ENCODE data around the gene DUSP28. TPM values are rescaled to one million over a fixed set of nuclear protein-coding genes. Genes with fewer than 3 reads are reported as not detected.

DUSP28 gene
- total and polyA plus RNA-seq, 2 of the 13 experiments (the other 11 are each of a cell fraction or from before 2014, with no cell fraction given) = 5.2 to 8.6 TPM

- TF ChIP-seq ZFP62 (CRISPR knock-in tag; IDR thresholded peaks at IDR 0.05) = no peak
- TF ChIP-seq BORCS8-MEF2B (CRISPR knock-in tag; IDR thresholded peaks at IDR 0.05) = peak; percentile 85
- TF ChIP-seq ZMAT5 (CRISPR knock-in tag; IDR thresholded peaks at IDR 0.05; ENCODE audit: borderline replicate concordance, low read depth) = no peak
- TF ChIP-seq ZFYVE20 (CRISPR knock-in tag; IDR thresholded peaks at IDR 0.05; ENCODE audit: borderline replicate concordance, low read depth) = 0 out of 2 replicates have a peak, but pooled peaks have one; percentile 84
- no peak for TF ChIP-seq SRSF9 (IDR thresholded peaks at IDR 0.05; ENCODE audit: borderline replicate concordance, insufficient read depth, low read depth, low read length, poor library complexity, severe bottlenecking)
- peak; percentile 65; the same call in 1 of the 2 replicates for TF ChIP-seq ZGPAT (CRISPR knock-in tag; IDR thresholded peaks at IDR 0.05)
- peak; percentile 62; the same call in 1 of the 2 replicates for TF ChIP-seq MTF2 (CRISPR knock-in tag; IDR thresholded peaks at IDR 0.05; ENCODE audit: borderline replicate concordance)
- TF ChIP-seq TOE1 (CRISPR knock-in tag; IDR thresholded peaks at IDR 0.05) = no peak; the same call in 1 of the 2 replicates
- TF ChIP-seq NCOA1 (CRISPR knock-in tag; IDR thresholded peaks at IDR 0.05) = no peak
- peak; percentile 39 for TF ChIP-seq ZNF883 (CRISPR knock-in tag; IDR thresholded peaks at IDR 0.05; ENCODE audit: not compliant biosample characterization)
- TF ChIP-seq KMT2A (CRISPR knock-in tag; IDR thresholded peaks at IDR 0.05) = peak; percentile 32; the same call in 1 of the 2 replicates
- peak; percentile 65 for TF ChIP-seq SKI (IDR thresholded peaks at IDR 0.05; ENCODE audit: partially characterized antibody)
- no peak for TF ChIP-seq MAFG (CRISPR knock-in tag; IDR thresholded peaks at IDR 0.05)
- peak; percentile 74 for TF ChIP-seq RXRB (CRISPR knock-in tag; IDR thresholded peaks at IDR 0.05; ENCODE audit: borderline replicate concordance)
- 0 out of 2 replicates have a peak, but pooled peaks have one; percentile 50 for TF ChIP-seq ZNF143 (CRISPR knock-in tag; IDR thresholded peaks at IDR 0.05)
- TF ChIP-seq KLF13 (CRISPR knock-in tag; IDR thresholded peaks at IDR 0.05) = peak; percentile 85; the same call in 1 of the 2 replicates
- no peak for TF ChIP-seq ZBTB4 (CRISPR knock-in tag; IDR thresholded peaks at IDR 0.05; ENCODE audit: borderline replicate concordance)
- TF ChIP-seq CEBPB (IDR thresholded peaks at IDR 0.05; ENCODE audit: borderline replicate concordance, low read depth, low read length) = no peak
- peak; percentile 87 for TF ChIP-seq RNF2 (conservative IDR thresholded peaks at IDR 0.05; ENCODE audit: low read depth)
- no peak for TF ChIP-seq PCBP1 (IDR thresholded peaks at IDR 0.05; ENCODE audit: borderline replicate concordance, low read depth, low read length)
- no peak; the same call in 1 of the 2 replicates for TF ChIP-seq THAP8 (CRISPR knock-in tag; IDR thresholded peaks at IDR 0.05; ENCODE audit: borderline replicate concordance)
- no peak for TF ChIP-seq ZNF543 (CRISPR knock-in tag; IDR thresholded peaks at IDR 0.05)
- peak; percentile 50; the same call in 1 of the 2 replicates for TF ChIP-seq ZNF33B (CRISPR knock-in tag; IDR thresholded peaks at IDR 0.05)
- TF ChIP-seq ZFP41 (CRISPR knock-in tag; IDR thresholded peaks at IDR 0.05; ENCODE audit: borderline replicate concordance) = peak; percentile 77; the same call in 1 of the 2 replicates
Measured at GRCh38 chr2:240560084-240560479, at the start of gene DUSP28 (continued).
